Upper lobe of right lung (tissue), 1 donor: Measurements from ENCODE around the gene SPATC1L. TPM values are rescaled to one million over a fixed set of nuclear protein-coding genes. Genes with fewer than 3 reads are reported as not detected.

Experiments used
- ATAC-seq: fragments of 200-7000 bp; cut with Tn5 transposase; one replicate; pipeline ENCODE4 v1.9.1; 2020; ENCODE audit warnings: mild to moderate bottlenecking, moderate library complexity
- DNase-seq: peaks from one replicate; pipeline ENCODE4 v3.0.0-alpha.2; 2020
- H3K27ac ChIP-seq: fragments of 200-600 bp; one replicate; pipeline ENCODE4 v1.8.0; 2022
- H3K27me3 ChIP-seq: fragments of 200-600 bp; one replicate; pipeline ENCODE4 v1.8.0; 2022; ENCODE audit warnings: mild to moderate bottlenecking
- H3K36me3 ChIP-seq: fragments of 200-600 bp; one replicate; pipeline ENCODE4 v1.8.0; 2022
- H3K4me1 ChIP-seq: fragments of 200-600 bp; one replicate; pipeline ENCODE4 v1.8.0; 2022
- H3K4me3 ChIP-seq: fragments of 200-600 bp; one replicate; pipeline ENCODE4 v1.8.0; 2022; ENCODE audit warnings: mild to moderate bottlenecking
- H3K9me3 ChIP-seq: fragments of 200-600 bp; one replicate; pipeline ENCODE4 v1.8.0; 2022
- intact Hi-C: fragments of 100-400 bp; cut with DNase I; formaldehyde crosslinking; loops from one replicate; pipeline ENCODE4 v1.11.0; 2022
- total RNA-seq: library from RNA; stranded (reverse); fragmentation: NEBNext Ultra II Directional; extraction: Animal tissue kit (Norgen Biotek cat#: 25700); gene quantifications from one replicate; pipeline ENCODE4 v1.2.1, GENCODE V29; 2021
- TF ChIP-seq, protein P1 (sequence below): fragments of 200-600 bp; IDR thresholded peaks from one replicate; pipeline ENCODE4 v1.8.0; 2022; ENCODE audit warnings: antibody characterized with exemption
- donor health status: DM: no; HTN: yes; CAD: no; lungs with severe emphysema.

SPATC1L gene
- total RNA-seq, 1 donor from 2014 or later, result 4.7 TPM

DNA sequence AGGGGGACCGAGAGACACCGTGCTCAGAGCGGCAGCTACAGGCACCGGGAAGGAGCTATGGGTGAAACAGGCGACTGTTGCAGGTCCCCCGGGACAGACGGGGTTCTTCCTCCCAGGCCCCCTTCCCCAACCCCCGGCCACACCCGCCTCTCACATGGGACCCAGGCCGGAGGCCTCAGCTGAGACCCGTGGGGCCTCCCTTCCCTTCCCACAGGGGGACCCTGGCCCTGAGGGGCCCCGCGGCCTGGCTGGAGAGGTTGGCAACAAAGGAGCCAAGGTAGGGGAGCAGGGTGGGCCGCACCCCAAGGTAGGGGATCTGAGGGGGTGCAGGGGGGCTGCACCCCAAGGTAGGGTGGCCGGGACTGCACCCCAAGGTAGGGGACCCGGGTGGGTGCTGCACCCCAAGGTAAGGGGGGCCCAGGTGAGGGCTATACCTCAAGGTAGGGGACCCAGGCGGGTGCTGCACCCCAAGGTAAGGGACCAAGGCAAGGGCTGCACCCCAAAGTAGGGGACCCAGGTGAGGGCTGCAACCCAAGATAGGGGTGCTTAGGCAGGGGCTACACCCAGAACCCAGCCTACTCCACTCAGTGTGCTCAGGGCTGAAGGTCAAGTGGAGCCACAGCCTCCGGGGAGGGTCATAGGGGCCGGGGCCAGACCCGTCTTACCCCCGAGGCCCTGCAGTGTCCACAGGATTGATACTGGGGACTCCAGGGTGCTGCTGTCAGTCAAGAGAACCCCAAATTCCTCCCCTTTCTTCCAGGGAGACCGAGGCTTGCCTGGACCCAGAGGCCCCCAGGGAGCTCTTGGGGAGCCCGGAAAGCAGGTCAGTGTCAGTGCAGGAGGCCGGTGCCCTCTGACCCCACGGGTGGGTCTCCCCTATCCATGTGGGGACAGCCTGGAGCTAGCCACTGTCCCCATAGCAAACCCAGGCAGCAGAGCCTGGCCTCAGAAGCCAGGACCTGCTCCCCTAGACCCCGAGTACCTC is 63.7 kb downstream of the SPATC1L start:
- Histone ChIP-seq H3K9me3 (no peaks in the 10 kb centered on the region), H3K4me3 (no peak overlapping the region), H3K27me3 (no peaks in the 10 kb centered on the region), H3K4me1 (no peaks in the 10 kb centered on the region), H3K36me3 (peaks cover 48% of the 10 kb centered on the region), H3K27ac (no peak overlapping the region)
- ATAC-seq (no peak), DNase-seq (peak; percentile 60)
- intact Hi-C loops, result no loop called here
- TF ChIP-seq, protein P1, sequence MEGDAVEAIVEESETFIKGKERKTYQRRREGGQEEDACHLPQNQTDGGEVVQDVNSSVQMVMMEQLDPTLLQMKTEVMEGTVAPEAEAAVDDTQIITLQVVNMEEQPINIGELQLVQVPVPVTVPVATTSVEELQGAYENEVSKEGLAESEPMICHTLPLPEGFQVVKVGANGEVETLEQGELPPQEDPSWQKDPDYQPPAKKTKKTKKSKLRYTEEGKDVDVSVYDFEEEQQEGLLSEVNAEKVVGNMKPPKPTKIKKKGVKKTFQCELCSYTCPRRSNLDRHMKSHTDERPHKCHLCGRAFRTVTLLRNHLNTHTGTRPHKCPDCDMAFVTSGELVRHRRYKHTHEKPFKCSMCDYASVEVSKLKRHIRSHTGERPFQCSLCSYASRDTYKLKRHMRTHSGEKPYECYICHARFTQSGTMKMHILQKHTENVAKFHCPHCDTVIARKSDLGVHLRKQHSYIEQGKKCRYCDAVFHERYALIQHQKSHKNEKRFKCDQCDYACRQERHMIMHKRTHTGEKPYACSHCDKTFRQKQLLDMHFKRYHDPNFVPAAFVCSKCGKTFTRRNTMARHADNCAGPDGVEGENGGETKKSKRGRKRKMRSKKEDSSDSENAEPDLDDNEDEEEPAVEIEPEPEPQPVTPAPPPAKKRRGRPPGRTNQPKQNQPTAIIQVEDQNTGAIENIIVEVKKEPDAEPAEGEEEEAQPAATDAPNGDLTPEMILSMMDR, result no peak

DNA sequence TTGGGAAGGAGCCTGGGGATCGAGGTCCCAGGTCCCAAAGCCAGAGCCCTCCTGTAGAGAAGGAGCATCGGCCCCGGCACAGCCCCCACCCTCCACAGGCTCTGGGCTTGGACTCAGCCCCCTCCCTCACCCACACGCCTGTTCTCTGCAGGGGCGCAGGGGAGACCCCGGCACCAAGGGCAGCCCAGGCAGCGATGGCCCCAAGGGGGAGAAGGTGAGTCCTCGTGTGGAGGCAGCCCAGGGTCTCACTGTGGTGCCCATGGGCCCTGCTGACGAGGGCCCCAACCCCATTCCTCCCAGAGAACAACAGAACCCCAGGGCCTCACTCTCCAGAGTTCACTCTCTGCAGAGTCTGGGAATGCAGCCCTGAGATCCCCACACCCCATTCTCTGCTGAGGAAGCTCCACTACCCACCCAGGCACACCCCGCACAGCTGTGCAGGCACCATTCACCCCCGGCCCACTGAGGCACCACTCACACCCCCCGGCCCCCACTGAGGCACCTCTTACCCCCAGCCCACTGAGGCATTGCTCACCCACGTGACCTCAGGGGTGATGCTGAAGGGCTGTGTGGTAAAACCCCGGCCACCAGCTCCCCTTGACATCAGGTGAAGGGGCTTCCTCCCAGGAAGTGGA is 64.5 kb downstream of the SPATC1L start:
- peaks cover 47% of the 10 kb centered on the region for H3K36me3 ChIP-seq
- ATAC-seq, result no peak
- no peak overlapping the region for H3K27ac ChIP-seq
- no peaks in the 10 kb centered on the region for H3K27me3 ChIP-seq
- H3K4me3 ChIP-seq, result no peak overlapping the region
- intact Hi-C loops, result no loop called here
- DNase-seq, result peak; percentile 60
- TF ChIP-seq, protein P1, result no peak
- peaks cover 5% of the 10 kb centered on the region for H3K9me3 ChIP-seq
- no peaks in the 10 kb centered on the region for H3K4me1 ChIP-seq

DNA sequence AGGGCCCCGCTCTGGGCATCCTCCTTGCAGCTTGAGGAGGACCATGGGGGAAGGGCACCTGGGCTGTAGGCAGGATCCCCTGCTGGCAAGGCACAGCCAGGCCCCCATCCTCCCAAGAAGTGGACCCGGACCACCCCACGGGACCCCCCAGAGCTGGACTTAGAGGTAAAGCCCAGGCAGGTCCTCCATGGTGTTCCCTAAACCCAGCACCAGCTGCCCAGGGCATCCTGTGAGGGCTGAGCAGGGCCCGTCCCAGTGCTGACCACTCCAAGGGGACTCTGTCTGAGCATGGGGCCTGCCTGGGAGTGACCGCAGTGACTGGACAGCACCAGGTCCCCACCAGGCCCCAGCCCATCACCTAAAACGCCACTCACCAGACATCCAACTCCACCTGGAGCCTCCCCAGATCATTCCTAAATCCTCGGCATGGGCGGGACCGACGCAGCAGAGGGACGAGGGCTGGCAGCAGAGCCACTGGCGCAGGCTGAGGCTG is 65.1 kb downstream of the SPATC1L start:
- Histone ChIP-seq H3K27me3 (no peaks in the 10 kb centered on the region), H3K9me3 (peaks cover 5% of the 10 kb centered on the region), H3K4me3 (no peak overlapping the region), H3K4me1 (no peaks in the 10 kb centered on the region), H3K36me3 (peaks cover 47% of the 10 kb centered on the region), H3K27ac (no peak overlapping the region)
- intact Hi-C loops, result no loop called here
- ATAC-seq (no peak), DNase-seq (peak; percentile 57)
- TF ChIP-seq, protein P1, result no peak

DNA sequence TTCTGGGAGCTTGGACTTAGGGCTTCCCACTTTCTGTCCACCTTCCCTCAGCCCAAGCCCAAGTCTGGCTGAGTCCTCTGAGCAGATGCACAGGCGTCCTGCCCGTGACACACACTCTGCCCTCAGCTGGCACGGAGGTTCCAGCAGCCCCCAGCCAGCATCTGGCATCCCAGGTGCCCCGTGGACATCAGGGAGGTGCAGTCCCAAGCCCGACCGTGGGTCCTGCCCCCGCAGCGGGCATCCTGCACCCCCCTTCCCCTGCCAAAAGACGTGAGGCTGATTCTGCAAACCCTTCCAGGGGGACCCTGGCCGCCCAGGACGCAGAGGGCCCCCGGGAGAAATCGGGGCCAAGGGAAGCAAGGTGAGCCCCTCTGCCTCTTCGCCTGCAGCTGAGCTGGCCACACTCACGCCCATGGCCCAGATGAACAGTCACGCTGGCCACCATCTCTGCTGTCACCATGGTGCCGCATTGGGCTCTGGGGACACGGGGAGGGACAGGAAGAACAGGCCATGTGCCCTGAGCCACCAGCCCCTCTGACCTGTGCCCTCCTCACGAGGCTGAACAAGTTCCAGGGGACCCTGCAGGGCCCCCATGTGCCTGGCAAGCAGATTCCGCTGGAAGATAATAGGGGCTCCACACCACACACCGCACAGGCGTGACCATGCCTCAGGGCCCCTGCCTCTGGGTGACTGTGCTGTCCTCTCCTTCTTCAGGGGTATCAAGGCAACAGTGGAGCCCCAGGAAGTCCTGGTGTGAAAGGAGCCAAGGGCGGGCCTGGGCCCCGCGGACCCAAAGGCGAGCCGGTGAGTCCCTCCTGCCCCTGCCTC is 65.7 kb downstream of the SPATC1L start:
- Histone ChIP-seq H3K9me3 (peaks cover 5% of the 10 kb centered on the region), H3K27me3 (no peaks in the 10 kb centered on the region), H3K4me1 (no peaks in the 10 kb centered on the region), H3K36me3 (peaks cover 52% of the 10 kb centered on the region), H3K27ac (no peak overlapping the region), H3K4me3 (no peak overlapping the region)
- intact Hi-C loops, result no loop called here
- DNase-seq (peak; percentile 52), ATAC-seq (no peak)
- TF ChIP-seq, protein P1, result no peak

DNA sequence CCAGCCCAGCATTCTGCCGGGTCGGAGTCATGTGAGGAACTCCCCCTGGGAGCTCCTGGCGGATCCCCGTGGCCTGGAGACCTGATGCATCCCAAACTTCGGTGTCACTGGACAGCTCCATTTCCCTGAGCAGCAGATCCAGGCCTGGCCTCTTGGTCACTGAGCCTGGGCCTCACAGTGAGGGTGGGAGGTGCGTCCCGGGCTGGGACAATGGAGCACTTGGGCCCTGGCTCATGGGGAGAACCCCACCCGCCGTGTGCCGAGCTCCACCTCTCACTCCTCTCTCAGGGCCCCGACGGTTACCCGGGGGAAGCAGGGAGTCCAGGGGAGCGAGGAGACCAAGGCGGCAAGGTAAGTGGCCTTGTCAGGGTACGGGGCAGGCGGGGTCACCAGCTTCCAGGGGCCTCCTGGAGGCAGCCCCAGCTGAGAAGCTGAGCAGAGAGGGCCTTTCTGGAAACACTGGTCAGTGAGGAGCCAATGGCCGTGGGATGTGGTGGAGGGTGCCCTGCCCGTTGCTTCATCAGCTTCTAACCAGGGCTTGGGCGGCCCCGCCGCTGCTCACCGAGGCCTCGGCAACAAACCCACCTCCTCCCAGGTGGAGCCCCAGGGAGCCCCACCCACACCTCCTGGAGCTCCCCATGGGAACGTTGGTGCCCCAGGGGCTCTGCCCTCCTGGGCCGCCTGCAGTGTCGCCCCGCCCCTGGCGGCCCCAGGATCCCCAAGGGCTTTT is 66.5 kb downstream of the SPATC1L start:
- Histone ChIP-seq H3K9me3 (peaks cover 5% of the 10 kb centered on the region), H3K4me3 (no peak overlapping the region), H3K4me1 (no peaks in the 10 kb centered on the region), H3K36me3 (peaks cover 53% of the 10 kb centered on the region), H3K27me3 (no peaks in the 10 kb centered on the region), H3K27ac (no peak overlapping the region)
- intact Hi-C loops, result no loop called here
- no peak for ATAC-seq
- TF ChIP-seq, protein P1, result no peak
- DNase-seq, result peak; percentile 60
